ENCODE data around the gene RASD1.
"Not testable (repeated sequence)": the region's sequence is repeated elsewhere in the genome, so short reads cannot be mapped to it uniquely, and the experiment has no call there.

The RASD1 gene

DNA sequence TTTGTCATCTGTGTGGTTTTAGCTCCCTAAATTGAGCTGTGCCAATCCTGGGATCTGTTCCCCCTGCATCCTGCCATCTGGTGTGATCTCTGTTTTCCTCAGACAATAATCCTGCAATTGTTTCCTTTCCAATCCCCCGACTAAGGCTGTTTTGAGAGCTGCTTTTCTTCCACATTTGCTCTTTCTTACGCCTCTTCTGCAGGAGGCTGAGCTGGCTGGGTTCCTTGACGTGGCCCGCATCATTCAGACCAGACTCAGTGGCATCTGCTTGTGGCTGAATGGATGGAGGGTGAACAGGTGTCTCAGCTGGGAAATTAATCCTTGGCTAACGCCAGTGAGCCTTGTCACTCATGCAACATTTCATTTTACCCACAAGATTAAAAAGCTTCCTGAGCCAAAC, 29.2 kb downstream of the RASD1 start:
- Histone ChIP-seq H3K36me3 (ENCODE audit: control insufficient read depth in 2 of 2, insufficient read depth in 2 of 2, low read length in 2 of 2) (no peaks in the 10 kb centered on the region), H3K9me3 (ENCODE audit: control insufficient read depth in 2 of 2, low read length in 2 of 2) (no peaks in the 10 kb centered on the region), H3K9ac (ENCODE audit: low read length in 2 of 2) (no peak overlapping the region), H3K4me3 (ENCODE audit: low read length in 2 of 2) (no peak overlapping the region), H3K4me1 (ENCODE audit: control insufficient read depth, insufficient read depth, low read length) (no peaks in the 10 kb centered on the region), H3K27me3 (ENCODE audit: control insufficient read depth in 1 of 2, insufficient read depth in 2 of 2, low read length in 2 of 2) (peaks cover 7 to 12% of the 10 kb centered on the region in 2 donors), H3K27ac (ENCODE audit: low read length) (no peak overlapping the region)

- Histone ChIP-seq H3K9me3 (ENCODE audit: control insufficient read depth in 2 of 2, low read length in 2 of 2) (no peaks in the 10 kb centered on the region), H3K4me1 (ENCODE audit: control insufficient read depth, insufficient read depth, low read length) (no peaks in the 10 kb centered on the region), H3K27ac (ENCODE audit: low read length) (no peak overlapping the region)
These were observed 29.7 kb downstream of the RASD1 start for GRCh38 chr17:17466511-17466910.

GRCh38 chr17:17465878-17466277, 30.3 kb downstream of the RASD1 start:
- H3K36me3 ChIP-seq (ENCODE audit: control insufficient read depth in 2 of 2, insufficient read depth in 2 of 2, low read length in 2 of 2); H3K4me3 ChIP-seq (ENCODE audit: low read length in 2 of 2); H3K9ac ChIP-seq (ENCODE audit: low read length in 2 of 2); H3K9me3 ChIP-seq (ENCODE audit: control insufficient read depth in 2 of 2, low read length in 2 of 2); H3K27ac ChIP-seq (ENCODE audit: low read length); H3K4me1 ChIP-seq (ENCODE audit: control insufficient read depth, insufficient read depth, low read length): not testable (repeated sequence)
- H3K27me3 ChIP-seq (ENCODE audit: control insufficient read depth in 1 of 2, insufficient read depth in 2 of 2, low read length in 2 of 2), result peaks cover 7 to 12% of the 10 kb centered on the region in 2 donors

More at GRCh38 chr17:17466511-17466910, 29.7 kb downstream of the RASD1 start:
- H3K9ac ChIP-seq (ENCODE audit: low read length in 2 of 2), result no peak overlapping the region
- peaks cover 7 to 12% of the 10 kb centered on the region in 2 donors for H3K27me3 ChIP-seq (ENCODE audit: control insufficient read depth in 1 of 2, insufficient read depth in 2 of 2, low read length in 2 of 2)
- H3K36me3 ChIP-seq (ENCODE audit: control insufficient read depth in 2 of 2, insufficient read depth in 2 of 2, low read length in 2 of 2), result no peaks in the 10 kb centered on the region
- H3K4me3 ChIP-seq (ENCODE audit: low read length in 2 of 2), result no peak overlapping the region

DNA sequence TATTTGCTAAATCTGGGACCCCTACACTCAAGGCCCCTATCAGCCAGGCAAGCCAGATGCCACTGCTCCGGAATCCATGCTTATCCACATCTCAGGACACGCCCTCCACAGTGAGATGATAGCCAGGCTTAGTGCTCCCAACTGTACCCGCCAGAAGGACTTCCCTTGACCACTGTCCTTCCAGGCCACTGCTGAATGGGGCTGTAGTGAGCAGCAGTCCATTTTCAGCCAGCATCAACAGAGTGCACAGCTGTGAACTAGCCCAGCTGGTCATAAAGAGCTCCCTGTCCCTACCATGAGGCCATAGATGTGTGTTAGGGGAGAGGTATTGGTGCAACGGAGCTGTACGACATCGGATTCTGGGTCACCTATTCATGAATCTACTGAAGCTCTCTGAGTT, 32.4 kb downstream of the RASD1 start:
- H3K4me3 ChIP-seq (ENCODE audit: low read length in 2 of 2), result no peak overlapping the region
- peaks cover 0 to 6% of the 10 kb centered on the region in 2 donors for H3K27me3 ChIP-seq (ENCODE audit: control insufficient read depth in 1 of 2, insufficient read depth in 2 of 2, low read length in 2 of 2)
- H3K27ac ChIP-seq (ENCODE audit: low read length), result no peak overlapping the region
- no peaks in the 10 kb centered on the region for H3K4me1 ChIP-seq (ENCODE audit: control insufficient read depth, insufficient read depth, low read length)
- H3K9ac ChIP-seq (ENCODE audit: low read length in 2 of 2), result no peak overlapping the region
- no peaks in the 10 kb centered on the region for H3K9me3 ChIP-seq (ENCODE audit: control insufficient read depth in 2 of 2, low read length in 2 of 2)
- H3K36me3 ChIP-seq (ENCODE audit: control insufficient read depth in 2 of 2, insufficient read depth in 2 of 2, low read length in 2 of 2), result no peaks in the 10 kb centered on the region

GRCh38 chr17:17462048-17462824, 34.0 kb downstream of the RASD1 start:
- Histone ChIP-seq H3K9me3 (ENCODE audit: control insufficient read depth in 2 of 2, low read length in 2 of 2) (no peaks in the 10 kb centered on the region), H3K27ac (ENCODE audit: low read length) (no peak overlapping the region), H3K4me3 (ENCODE audit: low read length in 2 of 2) (no peak overlapping the region), H3K36me3 (ENCODE audit: control insufficient read depth in 2 of 2, insufficient read depth in 2 of 2, low read length in 2 of 2) (no peaks in the 10 kb centered on the region), H3K9ac (ENCODE audit: low read length in 2 of 2) (no peak overlapping the region), H3K4me1 (ENCODE audit: control insufficient read depth, insufficient read depth, low read length) (no peaks in the 10 kb centered on the region), H3K27me3 (ENCODE audit: control insufficient read depth in 1 of 2, insufficient read depth in 2 of 2, low read length in 2 of 2) (peaks cover 0 to 6% of the 10 kb centered on the region in 2 donors)

GRCh38 chr17:17460038-17460437, 36.2 kb downstream of the RASD1 start:
- H3K9me3 ChIP-seq (ENCODE audit: control insufficient read depth in 2 of 2, low read length in 2 of 2), result no peaks in the 10 kb centered on the region
- H3K27ac ChIP-seq (ENCODE audit: low read length), result no peak overlapping the region
- no peak overlapping the region for H3K9ac ChIP-seq (ENCODE audit: low read length in 2 of 2)
- no peak overlapping the region for H3K4me3 ChIP-seq (ENCODE audit: low read length in 2 of 2)
- no peaks in the 10 kb centered on the region for H3K36me3 ChIP-seq (ENCODE audit: control insufficient read depth in 2 of 2, insufficient read depth in 2 of 2, low read length in 2 of 2)
- peaks cover 3 to 4% of the 10 kb centered on the region in 2 donors for H3K27me3 ChIP-seq (ENCODE audit: control insufficient read depth in 1 of 2, insufficient read depth in 2 of 2, low read length in 2 of 2)
- no peaks in the 10 kb centered on the region for H3K4me1 ChIP-seq (ENCODE audit: control insufficient read depth, insufficient read depth, low read length)

- Histone ChIP-seq H3K4me1 (ENCODE audit: control insufficient read depth, insufficient read depth, low read length) (no peaks in the 10 kb centered on the region), H3K9ac (ENCODE audit: low read length in 2 of 2) (no peak overlapping the region), H3K4me3 (ENCODE audit: low read length in 2 of 2) (no peak overlapping the region), H3K27me3 (ENCODE audit: control insufficient read depth in 1 of 2, insufficient read depth in 2 of 2, low read length in 2 of 2) (peaks cover 4 to 12% of the 10 kb centered on the region in 2 donors), H3K36me3 (ENCODE audit: control insufficient read depth in 2 of 2, insufficient read depth in 2 of 2, low read length in 2 of 2) (no peaks in the 10 kb centered on the region), H3K9me3 (ENCODE audit: control insufficient read depth in 2 of 2, low read length in 2 of 2) (no peaks in the 10 kb centered on the region), H3K27ac (ENCODE audit: low read length) (no peak overlapping the region)
These were observed 38.5 kb downstream of the RASD1 start for GRCh38 chr17:17457680-17458079.

GRCh38 chr17:17456251-17456650, 39.9 kb downstream of the RASD1 start:
- H3K4me1 ChIP-seq (ENCODE audit: control insufficient read depth, insufficient read depth, low read length), result no peaks in the 10 kb centered on the region
- H3K4me3 ChIP-seq (ENCODE audit: low read length in 2 of 2), result no peak overlapping the region
- no peaks in the 10 kb centered on the region for H3K36me3 ChIP-seq (ENCODE audit: control insufficient read depth in 2 of 2, insufficient read depth in 2 of 2, low read length in 2 of 2)
- H3K9me3 ChIP-seq (ENCODE audit: control insufficient read depth in 2 of 2, low read length in 2 of 2), result no peaks in the 10 kb centered on the region
- H3K27ac ChIP-seq (ENCODE audit: low read length), result no peak overlapping the region
- no peak overlapping the region for H3K9ac ChIP-seq (ENCODE audit: low read length in 2 of 2)
- H3K27me3 ChIP-seq (ENCODE audit: control insufficient read depth in 1 of 2, insufficient read depth in 2 of 2, low read length in 2 of 2), result peaks cover 4 to 12% of the 10 kb centered on the region in 2 donors

- H3K4me3 ChIP-seq (ENCODE audit: low read length in 2 of 2), result no peak overlapping the region
- no peaks in the 10 kb centered on the region for H3K36me3 ChIP-seq (ENCODE audit: control insufficient read depth in 2 of 2, insufficient read depth in 2 of 2, low read length in 2 of 2)
- H3K9me3 ChIP-seq (ENCODE audit: control insufficient read depth in 2 of 2, low read length in 2 of 2), result no peaks in the 10 kb centered on the region
- no peak overlapping the region for H3K9ac ChIP-seq (ENCODE audit: low read length in 2 of 2)
- H3K27me3 ChIP-seq (ENCODE audit: control insufficient read depth in 1 of 2, insufficient read depth in 2 of 2, low read length in 2 of 2), result peaks cover 4 to 12% of the 10 kb centered on the region in 2 donors
- no peak overlapping the region for H3K27ac ChIP-seq (ENCODE audit: low read length)
- no peaks in the 10 kb centered on the region for H3K4me1 ChIP-seq (ENCODE audit: control insufficient read depth, insufficient read depth, low read length)
These were observed 41.0 kb downstream of the RASD1 start for GRCh38 chr17:17455173-17455572.

GRCh38 chr17:17454700-17455099, 41.5 kb downstream of the RASD1 start:
- peaks cover 4 to 13% of the 10 kb centered on the region in 2 donors for H3K27me3 ChIP-seq (ENCODE audit: control insufficient read depth in 1 of 2, insufficient read depth in 2 of 2, low read length in 2 of 2)
- H3K9me3 ChIP-seq (ENCODE audit: control insufficient read depth in 2 of 2, low read length in 2 of 2); H3K4me1 ChIP-seq (ENCODE audit: control insufficient read depth, insufficient read depth, low read length); H3K4me3 ChIP-seq (ENCODE audit: low read length in 2 of 2); H3K9ac ChIP-seq (ENCODE audit: low read length in 2 of 2); H3K36me3 ChIP-seq (ENCODE audit: control insufficient read depth in 2 of 2, insufficient read depth in 2 of 2, low read length in 2 of 2); H3K27ac ChIP-seq (ENCODE audit: low read length): not testable (repeated sequence)

DNA sequence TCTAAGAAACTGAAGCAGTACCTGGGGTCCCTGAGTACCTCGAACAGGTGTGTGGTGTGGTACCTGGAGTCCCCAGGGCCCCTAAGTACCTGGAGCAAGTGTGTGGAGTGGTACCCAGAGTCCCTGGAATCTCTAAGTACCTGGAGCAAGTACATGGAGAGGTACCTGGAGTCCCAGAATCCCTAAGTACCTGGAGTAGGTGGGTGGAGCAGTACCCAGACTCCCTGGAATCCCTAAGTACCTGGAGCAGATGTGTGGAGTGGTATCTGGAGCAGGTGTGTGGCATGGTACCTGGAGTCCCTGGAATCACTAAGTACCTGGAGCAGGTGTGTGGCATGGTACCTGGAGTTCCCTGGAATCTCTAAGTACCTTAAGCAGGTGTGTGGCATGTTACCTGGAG, 41.9 kb downstream of the RASD1 start:
- Histone ChIP-seq H3K9me3 (ENCODE audit: control insufficient read depth in 2 of 2, low read length in 2 of 2) (no peaks in the 10 kb centered on the region), H3K9ac (ENCODE audit: low read length in 2 of 2) (no peak overlapping the region), H3K4me1 (ENCODE audit: control insufficient read depth, insufficient read depth, low read length) (no peaks in the 10 kb centered on the region), H3K27me3 (ENCODE audit: control insufficient read depth in 1 of 2, insufficient read depth in 2 of 2, low read length in 2 of 2) (peaks cover 4 to 13% of the 10 kb centered on the region in 2 donors), H3K27ac (ENCODE audit: low read length) (no peak overlapping the region), H3K36me3 (ENCODE audit: control insufficient read depth in 2 of 2, insufficient read depth in 2 of 2, low read length in 2 of 2) (no peaks in the 10 kb centered on the region), H3K4me3 (ENCODE audit: low read length in 2 of 2) (no peak overlapping the region)
